GM23338 (cell line): ENCODE results near the gene ACAD10.

Experiments used
- CTCF ChIP-seq, 2 experiments: fragments of 200-600 bp in 1 of 2; sonication (generic) in 1 of 2; conservative IDR thresholded peaks; 2 replicates each; pipeline versions ENCODE4 v1.5.1 to v1.6.1; 2016 to 2017; ENCODE audit warnings: antibody characterized with exemption in 2 of 2, low read depth in 2 of 2, mild to moderate bottlenecking in 2 of 2, moderate library complexity in 1 of 2
- JUNB ChIP-seq: IDR thresholded peaks from one replicate; pipeline ENCODE4 v1.6.1; 2016; ENCODE audit warnings: antibody characterized with exemption; ENCODE audit not compliant: unreplicated experiment

- no peak for TF ChIP-seq CTCF (conservative IDR thresholded peaks at IDR 0.05; ENCODE audit: low read depth in 2 of 2)
- TF ChIP-seq JUNB: no peak
Observed at GRCh38 chr12:111780166-111780565, 94.3 kb downstream of the ACAD10 start.
